Measurements from ENCODE around the gene FAM234B. TPM values are rescaled to one million over a fixed set of nuclear protein-coding genes. Genes with fewer than 3 reads are reported as not detected.

Gene FAM234B
- total RNA-seq, 1 experiment from 2014 or later: 20.8 TPM

DNA sequence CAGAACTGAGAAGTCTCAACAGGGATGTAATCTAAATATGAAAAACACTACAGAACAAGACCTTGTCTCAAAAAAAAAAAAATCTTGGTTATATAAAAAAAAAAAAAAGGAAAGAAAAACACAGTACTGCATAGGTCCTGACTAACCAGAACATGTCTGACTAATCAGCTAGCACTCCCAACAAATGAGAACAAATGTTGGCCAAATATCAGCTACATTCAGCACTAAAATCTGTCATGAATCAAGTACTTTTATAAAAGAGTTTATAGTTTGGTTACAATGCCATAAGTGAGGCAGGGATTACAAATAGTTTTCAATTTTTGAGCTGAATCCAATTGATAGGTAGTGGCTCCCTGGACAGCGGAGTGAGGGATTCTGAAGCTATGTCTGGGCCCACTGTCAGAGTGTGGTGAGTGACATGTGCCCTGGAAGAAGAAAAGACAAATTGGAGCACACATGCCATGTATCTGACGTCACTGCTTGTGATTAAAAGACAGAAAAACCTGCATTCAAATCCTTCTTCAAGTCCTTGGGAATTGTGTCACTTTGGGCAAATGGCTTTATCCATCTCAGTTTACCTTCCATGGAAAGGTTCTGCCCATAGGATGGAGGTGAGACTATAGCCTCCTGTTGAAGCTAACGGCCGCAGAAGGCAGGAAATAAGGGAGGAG is 5.6 kb upstream of the FAM234B start:
- no peak overlapping the region for H4K8ac ChIP-seq (replicated peaks; ENCODE audit: insufficient read length, low read depth, low read length)

More for the DNA sequence above, 5.6 kb upstream of the FAM234B start:
- no peak overlapping the region for H2BK20ac ChIP-seq (ENCODE audit: low read depth, low read length, poor library complexity, severe bottlenecking)
- Mint-ChIP-seq H3K27ac (no peak overlapping the region), H3K9me3 (no peaks in the 10 kb centered on the region), H3K4me3 (no peak overlapping the region), H3K27me3 (ENCODE audit: low read depth) (peaks cover 10% of the 10 kb centered on the region), H3K4me1 (peaks cover 9 to 23% of the 10 kb centered on the region in 2 experiments), H3K36me3 (ENCODE audit: insufficient read depth in 1 of 3, low read depth in 3 of 3) (no peaks in the 10 kb centered on the region)
- no peak overlapping the region for H4K91ac ChIP-seq (ENCODE audit: insufficient read length, low read depth, low read length)
- no peak overlapping the region for H2BK15ac ChIP-seq (ENCODE audit: low read depth, low read length)
- no peak overlapping the region for H2AFZ ChIP-seq (ENCODE audit: low read length)
- no peaks in the 10 kb centered on the region for H4K20me1 ChIP-seq (ENCODE audit: control insufficient read depth, insufficient read depth, insufficient read length)
- no peak overlapping the region for H3K56ac ChIP-seq (ENCODE audit: insufficient read length, low read depth, low read length)
- H4K5ac ChIP-seq (ENCODE audit: insufficient read length, low read depth, low read length): no peak overlapping the region
- no peak overlapping the region for H3K18ac ChIP-seq (ENCODE audit: insufficient read length, low read depth, low read length)
- no peak overlapping the region for H3K23ac ChIP-seq (ENCODE audit: insufficient read length, low read depth, low read length)
- H2BK12ac ChIP-seq (ENCODE audit: insufficient read length, low read depth, low read length): no peak overlapping the region
- H3T11ph ChIP-seq (ENCODE audit: low read length): no peak overlapping the region
- TF ChIP-seq, protein P1, sequence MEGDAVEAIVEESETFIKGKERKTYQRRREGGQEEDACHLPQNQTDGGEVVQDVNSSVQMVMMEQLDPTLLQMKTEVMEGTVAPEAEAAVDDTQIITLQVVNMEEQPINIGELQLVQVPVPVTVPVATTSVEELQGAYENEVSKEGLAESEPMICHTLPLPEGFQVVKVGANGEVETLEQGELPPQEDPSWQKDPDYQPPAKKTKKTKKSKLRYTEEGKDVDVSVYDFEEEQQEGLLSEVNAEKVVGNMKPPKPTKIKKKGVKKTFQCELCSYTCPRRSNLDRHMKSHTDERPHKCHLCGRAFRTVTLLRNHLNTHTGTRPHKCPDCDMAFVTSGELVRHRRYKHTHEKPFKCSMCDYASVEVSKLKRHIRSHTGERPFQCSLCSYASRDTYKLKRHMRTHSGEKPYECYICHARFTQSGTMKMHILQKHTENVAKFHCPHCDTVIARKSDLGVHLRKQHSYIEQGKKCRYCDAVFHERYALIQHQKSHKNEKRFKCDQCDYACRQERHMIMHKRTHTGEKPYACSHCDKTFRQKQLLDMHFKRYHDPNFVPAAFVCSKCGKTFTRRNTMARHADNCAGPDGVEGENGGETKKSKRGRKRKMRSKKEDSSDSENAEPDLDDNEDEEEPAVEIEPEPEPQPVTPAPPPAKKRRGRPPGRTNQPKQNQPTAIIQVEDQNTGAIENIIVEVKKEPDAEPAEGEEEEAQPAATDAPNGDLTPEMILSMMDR (conservative IDR thresholded peaks at IDR 0.05): no peak
- H3K79me2 ChIP-seq (ENCODE audit: insufficient read depth, low read length): no peaks in the 10 kb centered on the region
- DNase-seq: no peak
- H3K79me1 ChIP-seq (ENCODE audit: insufficient read depth, low read depth, low read length, poor library complexity, severe bottlenecking): no peaks in the 10 kb centered on the region
- H2AK5ac ChIP-seq (ENCODE audit: insufficient read length, low read length): no peak overlapping the region
- no peaks in the 10 kb centered on the region for H3K9me3 ChIP-seq (ENCODE audit: control insufficient read depth, low read depth, low read length)
- no peaks in the 10 kb centered on the region for H3K23me2 ChIP-seq (ENCODE audit: insufficient read length, low read depth, low read length, poor library complexity, severe bottlenecking)
- no peak overlapping the region for H3K27ac ChIP-seq (ENCODE audit: insufficient read length, low read depth, low read length)
- no peak overlapping the region for H3K14ac ChIP-seq (ENCODE audit: insufficient read depth, low read length)
- no peak overlapping the region for H2BK5ac ChIP-seq (ENCODE audit: insufficient read length, low read length)
- H3K27me3 ChIP-seq (ENCODE audit: insufficient read depth, low read length): no peaks in the 10 kb centered on the region
- H3K4ac ChIP-seq (ENCODE audit: low read depth, low read length): no peak overlapping the region
- H3K4me2 ChIP-seq (ENCODE audit: insufficient read depth, insufficient read length, low read length): no peak overlapping the region
- H2BK120ac ChIP-seq (ENCODE audit: low read depth, low read length, poor library complexity, severe bottlenecking): no peak overlapping the region
- no CpG with 5 or more reads among the region's 4 CpGs for WGBS (ENCODE audit: extremely low coverage, insufficient read length, low lambda C conversion rate)
- H3K4me1 ChIP-seq (ENCODE audit: insufficient read depth, low read length): no peaks in the 10 kb centered on the region; the same call in 1 of the 2 replicates
- no peak overlapping the region for H3K9ac ChIP-seq (ENCODE audit: extremely low read depth, insufficient read length, low read length)
